GM19328 (cell line): ENCODE measurements around the gene ZNF554.
A peak's percentile ranks its signal among the peaks of the same experiment; 100 is the strongest.

ENCODE experiments used
- ATAC-seq: cut with Tn5 transposase; IDR thresholded peaks from one replicate; pipeline ENCODE4 v1.9.1; 2021; ENCODE audit warnings: mild to moderate bottlenecking, moderate library complexity; ENCODE audit not compliant: unreplicated experiment

ZNF554 gene

GRCh38 chr19:2819540-2820111, at the start of gene ZNF554:
TSS of gene ZNF554 (plus strand) at chr19:2819868. CDS start at chr19:2820072, 204 bp downstream.
- ATAC-seq = peak; percentile 88

- no peak for ATAC-seq
Observed at GRCh38 chr19:2770055-2771013, 49.3 kb upstream of the ZNF554 start.

GRCh38 chr19:2771786-2772674, 47.6 kb upstream of the ZNF554 start:
- ATAC-seq = no peak

GRCh38 chr19:2774083-2774679, 45.5 kb upstream of the ZNF554 start:
- no peak for ATAC-seq

GRCh38 chr19:2774953-2775555, 44.6 kb upstream of the ZNF554 start:
- no peak for ATAC-seq

- ATAC-seq = no peak
Observed at GRCh38 chr19:2775556-2776430, 43.9 kb upstream of the ZNF554 start.

- no peak for ATAC-seq
Observed at GRCh38 chr19:2777952-2778683, 41.5 kb upstream of the ZNF554 start.

GRCh38 chr19:2779121-2779740, 40.4 kb upstream of the ZNF554 start:
- ATAC-seq = no peak

- ATAC-seq = no peak
Observed at GRCh38 chr19:2780284-2780683, 39.4 kb upstream of the ZNF554 start.

- ATAC-seq = no peak
Observed at GRCh38 chr19:2782329-2782935, 37.2 kb upstream of the ZNF554 start.

- peak; percentile 62 for ATAC-seq
Observed at GRCh38 chr19:2782936-2783780, 36.5 kb upstream of the ZNF554 start, which contains the start of gene SGTA. TSS of gene SGTA (minus strand) at chr19:2783273. CDS start at chr19:2769068, 14,205 bp downstream.

GRCh38 chr19:2783781-2784145, 35.9 kb upstream of the ZNF554 start:
- ATAC-seq = no peak

GRCh38 chr19:2785244-2785997, 34.2 kb upstream of the ZNF554 start, which contains the start of gene THOP1:
TSS of gene THOP1 (plus strand) at chr19:2785503. CDS start at chr19:2785663, 160 bp downstream.
- ATAC-seq = peak; percentile 50

GRCh38 chr19:2787115-2787514, 32.6 kb upstream of the ZNF554 start:
- no peak for ATAC-seq

GRCh38 chr19:2788237-2788636, 31.4 kb upstream of the ZNF554 start:
- no peak for ATAC-seq

GRCh38 chr19:2790194-2790556, 29.5 kb upstream of the ZNF554 start:
- no peak for ATAC-seq
